AG04450 (cell line): ENCODE data around the gene CHAT. TPM values are rescaled to one million over a fixed set of nuclear protein-coding genes. Genes with fewer than 3 reads are reported as not detected.

Source experiments
- CTCF ChIA-PET: fragments of 300-600, 350-600 bp; formaldehyde crosslinking; extraction: SDS; loops from one replicate; lab custom pipeline; 2022; ENCODE audit warnings: antibody characterized with exemption, inconsistent platforms; lab: Charles Lee
- POLR2A ChIA-PET: fragments of 350-600 bp; formaldehyde crosslinking; extraction: SDS; loops from one replicate; lab custom pipeline; 2021; ENCODE audit warnings: antibody characterized with exemption, inconsistent platforms; lab: Yijun Ruan, JAX
- DNase-seq: peaks from one replicate; pipeline ENCODE4 v3.0.0-alpha.2; 2011; ENCODE audit warnings: low read depth, low spot score
- H3K27ac ChIP-seq: one replicate; pipeline ENCODE4 v1.5.1; 2012; ENCODE audit warnings: low read depth, low read length, control low read depth
- H3K27me3 ChIP-seq: one replicate; pipeline ENCODE4 v1.6.0; 2012; ENCODE audit warnings: low read length; ENCODE audit not compliant: control insufficient read depth, insufficient read depth
- H3K4me3 ChIP-seq: 2 replicates; pipeline ENCODE4 v1.5.1; 2011; ENCODE audit warnings: mild to moderate bottlenecking, low read depth, low read length, control low read depth
- H3K9me3 ChIP-seq: 2 replicates; pipeline ENCODE4 v1.5.1; 2012; ENCODE audit warnings: low read length; ENCODE audit not compliant: control insufficient read depth, insufficient read depth
- CTCF ChIP-seq: IDR thresholded peaks from 2 replicates; pipeline ENCODE4 v1.5.1; 2011; ENCODE audit warnings: low read depth, low read length, control low read depth, inconsistent platforms
- polyA plus RNA-seq: library from polyadenylated mRNA; depleted of rRNA; stranded (reverse); fragments of >200 nt; gene quantifications from 2 replicates; pipeline ENCODE4 v1.2.3, GENCODE V29; 2011

CHAT gene
- polyA plus RNA-seq, 1 experiment: not detected

- no peak for TF ChIP-seq CTCF
- ChIA-PET CTCF (no interaction called here), POLR2A (no interaction called here)
- no peak for DNase-seq
- Histone ChIP-seq H3K9me3 (no peaks in the 10 kb centered on the region), H3K27me3 (no peaks in the 10 kb centered on the region), H3K4me3 (no peak overlapping the region), H3K27ac (no peak overlapping the region)
Measured at GRCh38 chr10:49662169-49662830, 48.5 kb downstream of the CHAT start.

GRCh38 chr10:49663596-49663995, 49.8 kb downstream of the CHAT start:
- no peak for DNase-seq
- POLR2A ChIA-PET: no interaction called here
- CTCF ChIA-PET: no interaction called here
- TF ChIP-seq CTCF: no peak
- no peak overlapping the region for H3K4me3 ChIP-seq
- H3K27ac ChIP-seq: no peak overlapping the region
- no peaks in the 10 kb centered on the region for H3K9me3 ChIP-seq
- H3K27me3 ChIP-seq: peaks cover 3% of the 10 kb centered on the region

GRCh38 chr10:49664006-49664841, 50.4 kb downstream of the CHAT start:
- H3K9me3 ChIP-seq: no peaks in the 10 kb centered on the region
- no peak for DNase-seq
- H3K4me3 ChIP-seq: no peak overlapping the region
- CTCF ChIA-PET: no interaction called here
- no peak for TF ChIP-seq CTCF
- POLR2A ChIA-PET: no interaction called here
- H3K27me3 ChIP-seq: peaks cover 3% of the 10 kb centered on the region
- H3K27ac ChIP-seq: no peak overlapping the region

GRCh38 chr10:49664842-49665355, 51.1 kb downstream of the CHAT start:
- Histone ChIP-seq H3K27me3 (peaks cover 3% of the 10 kb centered on the region), H3K9me3 (no peaks in the 10 kb centered on the region), H3K27ac (no peak overlapping the region), H3K4me3 (no peak overlapping the region)
- ChIA-PET CTCF (no interaction called here), POLR2A (no interaction called here)
- no peak for TF ChIP-seq CTCF
- DNase-seq: no peak
